ENCODE results near the gene HEPACAM.

The HEPACAM gene

GRCh38 chr11:124922831-124923230 is 13.0 kb downstream of the HEPACAM start:
- peaks cover 10% of the 10 kb centered on the region; the same call in 1 of the 2 replicates for H3K27me3 ChIP-seq (ENCODE audit: control insufficient read depth, insufficient read depth, low read length)

DNA sequence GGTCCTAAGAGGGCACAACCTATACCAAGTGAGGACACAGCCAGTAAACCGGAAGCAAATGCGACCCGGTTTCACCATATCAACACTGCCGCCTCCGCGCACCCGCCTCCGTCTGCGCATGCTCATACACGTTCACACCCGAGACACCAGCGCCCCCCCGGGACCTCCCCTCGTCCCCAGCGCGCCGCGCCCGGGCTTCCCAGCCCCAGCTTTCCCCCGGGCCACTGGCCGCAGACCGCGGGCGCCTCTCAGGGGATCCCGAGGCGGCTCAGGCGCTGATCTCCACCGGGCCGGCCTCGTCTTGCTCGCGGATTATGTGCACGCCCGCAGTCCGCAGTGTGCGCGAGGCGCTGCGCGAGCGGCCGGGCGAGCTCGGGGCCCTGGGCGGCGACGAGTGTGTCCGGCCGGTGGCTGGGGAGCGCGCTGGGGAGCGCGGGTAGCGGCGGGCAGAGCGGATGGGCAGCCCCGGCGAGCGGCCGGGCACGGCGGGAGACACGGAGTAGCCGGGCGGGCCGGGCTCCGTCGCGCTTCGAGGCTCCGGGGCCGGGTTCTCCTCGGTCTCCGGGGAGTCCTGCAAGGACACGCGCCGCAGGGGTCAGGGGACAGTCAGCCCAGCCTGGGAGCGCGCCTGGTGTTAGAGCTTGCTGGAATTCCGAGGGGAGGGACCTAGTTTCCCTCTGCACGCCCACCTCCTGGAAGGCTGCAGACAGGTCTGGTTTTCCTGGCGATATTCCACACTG is 14.8 kb downstream of the HEPACAM start:
- H3K27me3 ChIP-seq (ENCODE audit: control insufficient read depth, insufficient read depth, low read length) = peaks cover 10% of the 10 kb centered on the region; the same call in 1 of the 2 replicates
- H3K4me3 ChIP-seq (ENCODE audit: low read length) = peak overlapping the region; percentile 35; the same call in 1 of the 2 replicates
- H3K36me3 ChIP-seq (ENCODE audit: control insufficient read depth, insufficient read depth, low read length) = no peaks in the 10 kb centered on the region
- no peak overlapping the region for H3K27ac ChIP-seq (ENCODE audit: low read length)
- no peaks in the 10 kb centered on the region for H3K4me1 ChIP-seq (ENCODE audit: control insufficient read depth, insufficient read depth, low read length)
- WGBS (ENCODE audit: insufficient coverage, insufficient read length) = no CpG with 5 or more reads among the region's 82 CpGs
- DNase-seq (ENCODE audit: low read depth, low spot score) = peak; percentile 47
- no peaks in the 10 kb centered on the region for H3K9me3 ChIP-seq (ENCODE audit: control insufficient read depth, insufficient read depth, low read length)

More at GRCh38 chr11:124922831-124923230, 13.0 kb downstream of the HEPACAM start:
- Histone ChIP-seq H3K4me3 (ENCODE audit: low read length) (no peak overlapping the region), H3K4me1 (ENCODE audit: control insufficient read depth, insufficient read depth, low read length) (no peaks in the 10 kb centered on the region), H3K27ac (ENCODE audit: low read length) (no peak overlapping the region), H3K36me3 (ENCODE audit: control insufficient read depth, insufficient read depth, low read length) (no peaks in the 10 kb centered on the region), H3K9me3 (ENCODE audit: control insufficient read depth, insufficient read depth, low read length) (no peaks in the 10 kb centered on the region)
- no CpG with 5 or more reads among the region's 4 CpGs for WGBS (ENCODE audit: insufficient coverage, insufficient read length)
- DNase-seq (ENCODE audit: low read depth, low spot score) = no peak

GRCh38 chr11:124920356-124920755 is 15.5 kb downstream of the HEPACAM start:
- peaks cover 10% of the 10 kb centered on the region; the same call in 1 of the 2 replicates for H3K27me3 ChIP-seq (ENCODE audit: control insufficient read depth, insufficient read depth, low read length)
- DNase-seq (ENCODE audit: low read depth, low spot score) = no peak
- no peak overlapping the region for H3K4me3 ChIP-seq (ENCODE audit: low read length)
- no peaks in the 10 kb centered on the region for H3K36me3 ChIP-seq (ENCODE audit: control insufficient read depth, insufficient read depth, low read length)
- no peak overlapping the region for H3K27ac ChIP-seq (ENCODE audit: low read length)
- WGBS (ENCODE audit: insufficient coverage, insufficient read length) = no CpG with 5 or more reads among the region's 5 CpGs
- H3K4me1 ChIP-seq (ENCODE audit: control insufficient read depth, insufficient read depth, low read length) = no peaks in the 10 kb centered on the region
- H3K9me3 ChIP-seq (ENCODE audit: control insufficient read depth, insufficient read depth, low read length) = no peaks in the 10 kb centered on the region

GRCh38 chr11:124919898-124920297 is 15.9 kb downstream of the HEPACAM start:
- DNase-seq (ENCODE audit: low read depth, low spot score) = no peak
- no peaks in the 10 kb centered on the region for H3K36me3 ChIP-seq (ENCODE audit: control insufficient read depth, insufficient read depth, low read length)
- H3K9me3 ChIP-seq (ENCODE audit: control insufficient read depth, insufficient read depth, low read length) = no peaks in the 10 kb centered on the region
- H3K4me1 ChIP-seq (ENCODE audit: control insufficient read depth, insufficient read depth, low read length) = no peaks in the 10 kb centered on the region
- H3K27me3 ChIP-seq (ENCODE audit: control insufficient read depth, insufficient read depth, low read length) = peaks cover 10% of the 10 kb centered on the region; the same call in 1 of the 2 replicates
- WGBS (ENCODE audit: insufficient coverage, insufficient read length) = no CpG with 5 or more reads among the region's 2 CpGs
- H3K27ac ChIP-seq (ENCODE audit: low read length) = no peak overlapping the region
- no peak overlapping the region for H3K4me3 ChIP-seq (ENCODE audit: low read length)

DNA sequence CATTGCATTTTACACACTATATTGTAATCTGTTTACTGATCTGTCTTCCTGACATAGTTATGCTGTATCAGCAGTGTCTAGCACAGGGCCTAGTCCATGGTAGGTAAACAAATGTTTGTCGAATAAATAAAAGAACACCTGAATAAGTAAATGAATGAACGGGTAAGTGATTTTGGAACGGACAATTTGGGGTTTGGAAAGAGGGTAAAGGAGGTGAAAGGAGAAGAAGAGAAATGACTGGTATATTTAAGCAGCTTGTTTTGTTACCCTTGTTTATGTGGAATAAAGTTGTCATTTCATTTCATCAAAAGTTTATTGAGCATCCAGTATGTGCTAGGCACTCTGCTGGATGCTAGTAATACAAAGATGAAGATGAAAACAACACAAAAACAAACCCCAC is 16.9 kb downstream of the HEPACAM start, which contains the start of gene HEPN1:
Gene HEPN1 (plus strand): TSS at position 301 of the 400 bp plus-strand sequence.
- Histone ChIP-seq H3K4me1 (ENCODE audit: control insufficient read depth, insufficient read depth, low read length) (no peaks in the 10 kb centered on the region), H3K9me3 (ENCODE audit: control insufficient read depth, insufficient read depth, low read length) (no peaks in the 10 kb centered on the region), H3K4me3 (ENCODE audit: low read length) (no peak within 1 kb of the TSS), H3K27ac (ENCODE audit: low read length) (no peak within 1 kb of the TSS), H3K36me3 (ENCODE audit: control insufficient read depth, insufficient read depth, low read length) (no peaks in the 10 kb centered on the region), H3K27me3 (ENCODE audit: control insufficient read depth, insufficient read depth, low read length) (peaks cover 10% of the 10 kb centered on the region; the same call in 1 of the 2 replicates)
- no peak for DNase-seq (ENCODE audit: low read depth, low spot score)
- 100% methylated on average over 3 of the region's 3 CpGs for WGBS (ENCODE audit: insufficient coverage, insufficient read length)

DNA sequence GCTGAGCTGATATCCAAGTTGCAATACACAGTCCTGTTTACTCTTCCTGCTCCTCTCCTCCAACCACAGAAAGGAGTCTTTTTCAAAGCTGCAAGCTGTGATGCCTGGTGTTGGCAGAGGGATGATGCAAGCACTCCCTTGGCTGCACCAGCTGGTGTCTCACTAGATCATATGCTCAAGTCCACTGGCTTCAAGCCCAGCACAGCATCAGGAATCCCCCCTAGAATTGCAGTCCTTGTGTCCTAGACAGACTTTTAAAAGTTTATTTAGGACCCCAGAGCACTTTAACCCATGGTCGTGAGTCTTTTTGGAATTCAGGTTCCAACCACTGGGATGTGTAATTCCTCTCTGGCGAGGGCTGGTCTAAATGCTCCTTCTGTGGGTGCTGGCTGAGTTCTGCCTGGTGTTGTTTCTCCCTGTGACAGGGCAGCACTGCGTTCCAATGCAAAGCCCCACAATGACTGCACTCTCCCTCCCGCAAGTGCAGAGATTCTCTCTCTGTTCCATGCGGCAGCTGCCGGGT is 18.7 kb downstream of the HEPACAM start:
- WGBS (ENCODE audit: insufficient coverage, insufficient read length) = no CpG with 5 or more reads among the region's 6 CpGs
- DNase-seq (ENCODE audit: low read depth, low spot score) = no peak

DNA sequence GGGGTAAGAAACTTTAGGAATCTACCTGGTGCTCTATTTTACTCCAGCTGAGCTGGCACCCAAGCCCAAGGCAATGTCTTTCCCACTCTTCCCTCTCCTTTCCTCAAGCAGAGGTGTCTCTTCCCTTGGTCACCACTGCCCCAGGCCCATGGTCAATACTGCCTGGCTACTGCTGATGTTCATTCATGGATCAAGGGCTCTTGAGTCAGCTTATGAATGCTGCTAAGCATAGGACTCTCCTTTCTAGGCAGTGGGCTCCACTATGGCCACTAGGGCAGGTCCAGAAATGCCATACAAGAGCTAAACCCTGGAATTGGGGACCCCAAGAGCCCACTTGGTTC is 19.5 kb downstream of the HEPACAM start:
- no peak for DNase-seq (ENCODE audit: low read depth, low spot score)
- no peak overlapping the region for H3K4me3 ChIP-seq (ENCODE audit: low read length)
- H3K4me1 ChIP-seq (ENCODE audit: control insufficient read depth, insufficient read depth, low read length) = no peaks in the 10 kb centered on the region
- no peaks in the 10 kb centered on the region for H3K9me3 ChIP-seq (ENCODE audit: control insufficient read depth, insufficient read depth, low read length)
- H3K27ac ChIP-seq (ENCODE audit: low read length) = no peak overlapping the region
- no peaks in the 10 kb centered on the region for H3K36me3 ChIP-seq (ENCODE audit: control insufficient read depth, insufficient read depth, low read length)
- peaks cover 1% of the 10 kb centered on the region; the same call in 1 of the 2 replicates for H3K27me3 ChIP-seq (ENCODE audit: control insufficient read depth, insufficient read depth, low read length)

More for the DNA sequence above, 18.7 kb downstream of the HEPACAM start:
- Histone ChIP-seq H3K4me3 (ENCODE audit: low read length) (no peak overlapping the region), H3K4me1 (ENCODE audit: control insufficient read depth, insufficient read depth, low read length) (no peaks in the 10 kb centered on the region), H3K36me3 (ENCODE audit: control insufficient read depth, insufficient read depth, low read length) (no peaks in the 10 kb centered on the region), H3K27ac (ENCODE audit: low read length) (no peak overlapping the region), H3K9me3 (ENCODE audit: control insufficient read depth, insufficient read depth, low read length) (no peaks in the 10 kb centered on the region), H3K27me3 (ENCODE audit: control insufficient read depth, insufficient read depth, low read length) (peaks cover 10% of the 10 kb centered on the region; the same call in 1 of the 2 replicates)

GRCh38 chr11:124915541-124916369 is 20.1 kb downstream of the HEPACAM start:
- no peaks in the 10 kb centered on the region for H3K4me1 ChIP-seq (ENCODE audit: control insufficient read depth, insufficient read depth, low read length)
- H3K36me3 ChIP-seq (ENCODE audit: control insufficient read depth, insufficient read depth, low read length) = no peaks in the 10 kb centered on the region
- H3K9me3 ChIP-seq (ENCODE audit: control insufficient read depth, insufficient read depth, low read length) = no peaks in the 10 kb centered on the region
- no peaks in the 10 kb centered on the region; the same call in 1 of the 2 replicates for H3K27me3 ChIP-seq (ENCODE audit: control insufficient read depth, insufficient read depth, low read length)
- no peak overlapping the region for H3K4me3 ChIP-seq (ENCODE audit: low read length)
- no peak for DNase-seq (ENCODE audit: low read depth, low spot score)
- H3K27ac ChIP-seq (ENCODE audit: low read length) = no peak overlapping the region
- no CpG with 5 or more reads among the region's 3 CpGs for WGBS (ENCODE audit: insufficient coverage, insufficient read length)

DNA sequence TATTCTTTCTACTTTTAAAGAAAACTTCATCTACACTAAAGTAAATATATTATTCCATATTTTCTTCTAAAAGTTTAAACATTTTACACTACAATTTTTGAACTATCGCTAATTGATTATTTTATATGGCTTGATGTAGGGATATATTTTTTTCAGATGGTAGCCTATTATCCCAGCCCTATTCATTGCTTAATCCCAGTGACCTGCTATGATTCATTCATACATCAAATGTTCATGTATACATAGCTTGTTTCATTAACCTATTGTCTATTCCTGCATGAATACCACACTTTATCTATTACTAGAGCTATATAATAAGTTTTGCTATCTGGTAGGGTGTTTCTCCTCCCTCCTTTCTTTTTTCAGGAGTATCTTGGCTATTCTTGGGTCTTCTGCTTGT is 33.2 kb downstream of the HEPACAM start:
- Histone ChIP-seq H3K4me3 (ENCODE audit: low read length) (no peak overlapping the region), H3K9me3 (ENCODE audit: control insufficient read depth, insufficient read depth, low read length) (no peaks in the 10 kb centered on the region; the same call in 1 of the 2 replicates), H3K27me3 (ENCODE audit: control insufficient read depth, insufficient read depth, low read length) (no peaks in the 10 kb centered on the region), H3K27ac (ENCODE audit: low read length) (no peak overlapping the region), H3K36me3 (ENCODE audit: control insufficient read depth, insufficient read depth, low read length) (no peaks in the 10 kb centered on the region), H3K4me1 (ENCODE audit: control insufficient read depth, insufficient read depth, low read length) (no peaks in the 10 kb centered on the region)
- no peak for DNase-seq (ENCODE audit: low read depth, low spot score)
- whole genome bisulfite sequencing (ENCODE audit: insufficient coverage, insufficient read length) = no CpG with 5 or more reads among the region's 1 CpG

DNA sequence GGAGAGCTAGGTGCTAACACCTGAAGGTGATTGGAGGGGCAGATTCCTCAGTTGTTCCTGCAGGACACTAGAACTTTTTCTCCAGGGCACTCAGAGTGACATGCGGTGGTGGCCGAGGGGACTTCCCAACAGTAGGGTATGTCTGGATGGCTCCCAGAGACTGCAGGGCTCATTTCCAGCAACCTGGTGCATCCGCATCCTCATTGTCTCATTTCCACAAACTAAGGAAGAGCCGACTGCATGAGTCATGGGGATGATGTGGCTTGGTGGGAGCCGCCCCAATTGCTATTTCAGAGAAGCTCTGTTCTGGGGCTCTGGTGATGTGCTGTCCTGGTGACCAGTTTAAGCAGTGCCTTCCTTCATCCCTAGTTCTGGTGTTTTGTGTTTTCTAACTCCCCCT is 35.4 kb downstream of the HEPACAM start:
- no peaks in the 10 kb centered on the region for H3K4me1 ChIP-seq (ENCODE audit: control insufficient read depth, insufficient read depth, low read length)
- no peaks in the 10 kb centered on the region for H3K36me3 ChIP-seq (ENCODE audit: control insufficient read depth, insufficient read depth, low read length)
- no peaks in the 10 kb centered on the region; the same call in 1 of the 2 replicates for H3K9me3 ChIP-seq (ENCODE audit: control insufficient read depth, insufficient read depth, low read length)
- no peak overlapping the region for H3K27ac ChIP-seq (ENCODE audit: low read length)
- DNase-seq (ENCODE audit: low read depth, low spot score) = no peak
- H3K27me3 ChIP-seq (ENCODE audit: control insufficient read depth, insufficient read depth, low read length) = no peaks in the 10 kb centered on the region
- no peak overlapping the region for H3K4me3 ChIP-seq (ENCODE audit: low read length)
- WGBS (ENCODE audit: insufficient coverage, insufficient read length) = no CpG with 5 or more reads among the region's 5 CpGs
